ENCODE results near the gene ABCB8. TPM values are rescaled to one million over a fixed set of nuclear protein-coding genes. Genes with fewer than 3 reads are reported as not detected.

The ABCB8 gene
- total and polyA plus RNA-seq, 9 of the 15 experiments (the other 6 are each of a cell fraction or from before 2014, with no cell fraction given), result 7.6 to 106 (median 36.3) TPM

GRCh38 chr7:150988230-150989226 is 39.7 kb upstream of the ABCB8 start (continued):
- no peak for TF ChIP-seq NFXL1 (CRISPR knock-in tag; IDR thresholded peaks at IDR 0.05)
- TF ChIP-seq ZMIZ1 (IDR thresholded peaks at IDR 0.05; ENCODE audit: low read depth in 2 of 2, low read length in 2 of 2), result no peak
- no peak for TF ChIP-seq ELF4 (CRISPR knock-in tag; IDR thresholded peaks at IDR 0.05)
- no peak for TF ChIP-seq SRSF3 (IDR thresholded peaks at IDR 0.05; ENCODE audit: insufficient read depth, low read length)
- no peak for TF ChIP-seq ARID3A (IDR thresholded peaks at IDR 0.05; ENCODE audit: borderline replicate concordance, low read depth, low read length)
- TF ChIP-seq ZC3H8 (IDR thresholded peaks at IDR 0.05), result no peak
- no peak for TF ChIP-seq ADNP (tag; IDR thresholded peaks at IDR 0.05)
- TF ChIP-seq XRCC5 (IDR thresholded peaks at IDR 0.05; ENCODE audit: low read depth, low read length), result peak; percentile 75
- TF ChIP-seq ZFX (CRISPR knock-in tag; IDR thresholded peaks at IDR 0.05), result no peak
- TF ChIP-seq TAF1 (IDR thresholded peaks at IDR 0.05; ENCODE audit: control insufficient read depth, extremely low read depth, insufficient read depth, low read length, severe bottlenecking), result no peak
- no peak for TF ChIP-seq GABPA (tag; conservative IDR thresholded peaks at IDR 0.05; ENCODE audit: low read depth)
- TF ChIP-seq FOXK1 (CRISPR knock-in tag; IDR thresholded peaks at IDR 0.05; ENCODE audit: borderline replicate concordance), result no peak
- TF ChIP-seq MIER1 (IDR thresholded peaks at IDR 0.05; ENCODE audit: low read depth), result peak; percentile 59; the same call in 1 of the 2 replicates
- TF ChIP-seq RAD51 (IDR thresholded peaks at IDR 0.05; ENCODE audit: borderline replicate concordance, low read depth), result no peak
- no peak for TF ChIP-seq POLR3A (IDR thresholded peaks at IDR 0.05; ENCODE audit: borderline replicate concordance, extremely low read depth, insufficient read depth, insufficient read length)
- TF ChIP-seq NFRKB (IDR thresholded peaks at IDR 0.05; ENCODE audit: low read depth), result no peak

All from K562 (cell line).